ENCODE results near the gene AVEN. TPM values are rescaled to one million over a fixed set of nuclear protein-coding genes. Genes with fewer than 3 reads are reported as not detected.

AVEN gene
- total and polyA plus RNA-seq, 3 donors from 2014 or later, result 23.4 to 35.1 (median 25.4) TPM

GRCh38 chr15:34064438-34064837, 25.4 kb upstream of the AVEN start:
- Histone ChIP-seq H3K27me3 (no peaks in the 10 kb centered on the region), H3K9me3 (no peaks in the 10 kb centered on the region), H3K27ac (no peak overlapping the region), H3K36me3 (ENCODE audit: low read depth, missing control alignments) (no peaks in the 10 kb centered on the region), H3K4me1 (no peaks in the 10 kb centered on the region), H3K4me3 (no peak overlapping the region)
- 0% methylated on average over 1 of the region's 1 CpG for WGBS, 2 donors
- no peak for DNase-seq
- intact Hi-C loops (cut with DNase I; ENCODE audit: low total_unique reads), result no loop called here
- TF ChIP-seq POLR2A (IDR thresholded peaks at IDR 0.05) (no peak), CTCF (IDR thresholded peaks at IDR 0.05) (no peak)

GRCh38 chr15:34059946-34060345, 20.9 kb upstream of the AVEN start:
- no peak for TF ChIP-seq CTCF (IDR thresholded peaks at IDR 0.05)
- no peak for TF ChIP-seq POLR2A (IDR thresholded peaks at IDR 0.05)
- intact Hi-C loops (cut with DNase I; ENCODE audit: low total_unique reads), result no loop called here
- H3K4me1 ChIP-seq, result no peaks in the 10 kb centered on the region
- H3K27me3 ChIP-seq, result no peaks in the 10 kb centered on the region
- WGBS, 2 donors, result 72 to 74% methylated on average over 3 of the region's 3 CpGs
- H3K36me3 ChIP-seq (ENCODE audit: low read depth, missing control alignments), result no peaks in the 10 kb centered on the region
- no peak overlapping the region for H3K27ac ChIP-seq
- H3K4me3 ChIP-seq, result no peak overlapping the region
- no peaks in the 10 kb centered on the region for H3K9me3 ChIP-seq
- no peak for DNase-seq

- TF ChIP-seq POLR2A (IDR thresholded peaks at IDR 0.05) (no peak), CTCF (IDR thresholded peaks at IDR 0.05) (no peak)
- Histone ChIP-seq H3K4me3 (no peak overlapping the region), H3K9me3 (no peaks in the 10 kb centered on the region), H3K27ac (no peak overlapping the region), H3K36me3 (ENCODE audit: low read depth, missing control alignments) (no peaks in the 10 kb centered on the region), H3K4me1 (no peaks in the 10 kb centered on the region), H3K27me3 (no peaks in the 10 kb centered on the region)
- 66 to 67% methylated on average over 2 of the region's 2 CpGs for WGBS, 2 donors
- no peak for DNase-seq
- intact Hi-C loops (cut with DNase I; ENCODE audit: low total_unique reads), result no loop called here
Measured at GRCh38 chr15:34059476-34059875, 20.5 kb upstream of the AVEN start.

- H3K27ac ChIP-seq, result no peak overlapping the region
- intact Hi-C loops (cut with DNase I; ENCODE audit: low total_unique reads), result no loop called here
- no peak for DNase-seq
- TF ChIP-seq POLR2A (IDR thresholded peaks at IDR 0.05) (no peak), CTCF (IDR thresholded peaks at IDR 0.05) (no peak)
- WGBS, 2 donors, result 82 to 91% methylated on average over 5 of the region's 5 CpGs
- no peak overlapping the region for H3K4me3 ChIP-seq
- H3K27me3 ChIP-seq, result no peaks in the 10 kb centered on the region
- H3K36me3 ChIP-seq (ENCODE audit: low read depth, missing control alignments), result no peaks in the 10 kb centered on the region
- H3K9me3 ChIP-seq, result no peaks in the 10 kb centered on the region
- H3K4me1 ChIP-seq, result no peaks in the 10 kb centered on the region
Measured at GRCh38 chr15:34056911-34057310, 17.9 kb upstream of the AVEN start.

GRCh38 chr15:34055868-34056595, 17.0 kb upstream of the AVEN start:
- no peak for DNase-seq
- Histone ChIP-seq H3K27me3 (no peaks in the 10 kb centered on the region), H3K36me3 (ENCODE audit: low read depth, missing control alignments) (no peaks in the 10 kb centered on the region), H3K9me3 (no peaks in the 10 kb centered on the region), H3K4me1 (no peaks in the 10 kb centered on the region), H3K4me3 (no peak overlapping the region), H3K27ac (peak overlapping the region in 1 of 2 donors; percentile 50)
- intact Hi-C loops (cut with DNase I; ENCODE audit: low total_unique reads), result no loop called here
- TF ChIP-seq CTCF (IDR thresholded peaks at IDR 0.05) (no peak), POLR2A (IDR thresholded peaks at IDR 0.05) (no peak)
- WGBS, 2 donors, result 61 to 64% methylated on average over 3 of the region's 3 CpGs
